SK-N-SH (cell line): ENCODE data around the gene FAM184A. TPM values are rescaled to one million over a fixed set of nuclear protein-coding genes. Genes with fewer than 3 reads are reported as not detected.

Experiments used
- CTCF ChIA-PET: fragments of 300-600, 350-600 bp; formaldehyde crosslinking; extraction: SDS; loops from one replicate; lab custom pipeline; 2021; lab: Yijun Ruan, JAX
- POLR2A ChIA-PET: fragments of 350-600 bp; sonication (Branson Sonifier 250); formaldehyde crosslinking; extraction: SDS; loops from one replicate; lab custom pipeline; 2020; ENCODE audit warnings: antibody characterized with exemption, inconsistent platforms; lab: Yijun Ruan, JAX
- DNase-seq: peaks from one replicate; pipeline ENCODE4 v3.0.0; 2012
- H2AFZ ChIP-seq: fragments of 200-600 bp; sonication (generic); 2 replicates; pipeline ENCODE4 v1.8.1; 2016; ENCODE audit warnings: antibody characterized with exemption, mild to moderate bottlenecking, low read depth
- H3F3A ChIP-seq: fragments of 200-600 bp; sonication (generic); replicated peaks from 2 replicates; pipeline ENCODE3; 2016; ENCODE audit warnings: antibody characterized with exemption, mild to moderate bottlenecking; ENCODE audit not compliant: insufficient read depth
- H3K27ac ChIP-seq, 2 experiments: fragments of 200-500 bp in 1 of 2; fragments of 200-600 bp in 1 of 2; sonication (Bioruptor generic) in 1 of 2; sonication (generic), shearing (Covaris generic) in 1 of 2; 2 replicates each; pipeline versions ENCODE4 v1.5.1 to v1.6.1; 2014 to 2016; ENCODE audit warnings: low read depth in 2 of 2, inconsistent platforms in 1 of 2, low read length in 1 of 2, mild to moderate bottlenecking in 1 of 2, mixed read lengths in 1 of 2
- H3K27me3 ChIP-seq: fragments of 200-600 bp; sonication (generic), shearing (Covaris generic); 2 replicates; pipeline ENCODE4 v1.6.1; 2016; ENCODE audit warnings: mixed run types; ENCODE audit not compliant: insufficient read depth
- H3K36me3 ChIP-seq, 2 experiments: fragments of 200-500 bp in 1 of 2; fragments of 200-600 bp in 1 of 2; sonication (Bioruptor generic) in 1 of 2; sonication (generic) in 1 of 2; replicated peaks in 1 of 2; 2 replicates each; pipeline versions ENCODE3 to v1.5.1; 2014 to 2016; ENCODE audit warnings: low read length in 1 of 2, mild to moderate bottlenecking in 1 of 2; ENCODE audit not compliant: insufficient read depth in 2 of 2, control insufficient read depth in 1 of 2
- H3K4me1 ChIP-seq, 2 experiments: fragments of 200-500 bp in 1 of 2; fragments of 200-600 bp in 1 of 2; sonication (Bioruptor generic) in 1 of 2; sonication (generic), shearing (Covaris generic) in 1 of 2; 2 replicates each; pipeline versions ENCODE4 v1.5.1 to v1.6.1; 2014 to 2016; ENCODE audit warnings: low read depth in 1 of 2, low read length in 1 of 2, mixed run types in 1 of 2; ENCODE audit not compliant: insufficient read depth in 2 of 2, control insufficient read depth in 1 of 2
- H3K4me2 ChIP-seq: fragments of 200-600 bp; sonication (generic), shearing (Covaris generic); 2 replicates; pipeline ENCODE4 v1.6.1; 2017; ENCODE audit warnings: mixed run types
- H3K4me3 ChIP-seq, 2 experiments: fragments of 200-500 bp in 1 of 2; fragments of 200-600 bp in 1 of 2; sonication (Bioruptor generic) in 1 of 2; sonication (generic), shearing (Covaris generic) in 1 of 2; 2 replicates each; pipeline versions ENCODE4 v1.5.1 to v1.8.1; 2014 to 2016; ENCODE audit warnings: low read depth in 2 of 2, inconsistent platforms in 1 of 2, low read length in 1 of 2, mild to moderate bottlenecking in 1 of 2, mixed read lengths in 1 of 2, moderate library complexity in 1 of 2
- H3K79me2 ChIP-seq: fragments of 200-600 bp; sonication (generic); 2 replicates; pipeline ENCODE4 v1.8.1; 2017; ENCODE audit warnings: mild to moderate bottlenecking; ENCODE audit not compliant: insufficient read depth
- H3K9ac ChIP-seq: fragments of 200-600 bp; sonication (generic); 2 replicates; pipeline ENCODE4 v1.6.1; 2017; ENCODE audit warnings: mixed run types
- H3K9me2 ChIP-seq: fragments of 200-600 bp; sonication (generic); 2 replicates; pipeline ENCODE4 v1.6.1; 2017; ENCODE audit warnings: mixed run types
- H3K9me3 ChIP-seq: fragments of 200-600 bp; sonication (generic); 2 replicates; pipeline ENCODE4 v1.6.1; 2017; ENCODE audit warnings: mixed run types, mild to moderate bottlenecking, moderate library complexity
- H4K20me1 ChIP-seq: fragments of 200-600 bp; sonication (generic); 2 replicates; pipeline ENCODE4 v1.6.1; 2017; ENCODE audit warnings: mild to moderate bottlenecking, mixed run types; ENCODE audit not compliant: insufficient read depth
- CTCF ChIP-seq: fragments of 200-600 bp; sonication (generic); IDR thresholded peaks from 2 replicates; pipeline ENCODE4 v1.6.1; 2017; ENCODE audit warnings: antibody characterized with exemption, mild to moderate bottlenecking, moderate library complexity
- ELF1 ChIP-seq: IDR thresholded peaks from 2 replicates; pipeline ENCODE4 v1.4.0; 2012
- FOXJ3 ChIP-seq: sonication (generic); formaldehyde crosslinking; IDR thresholded peaks from 2 replicates; pipeline ENCODE4 v1.5.1; 2020; ENCODE audit warnings: mild to moderate bottlenecking, missing genetic modification reagents
- FOXM1 ChIP-seq: IDR thresholded peaks from 2 replicates; pipeline ENCODE4 v1.4.0; 2012; ENCODE audit warnings: low read depth, mild to moderate bottlenecking
- IRF3 ChIP-seq: fragments of 150-350 bp; IDR thresholded peaks from 2 replicates; pipeline ENCODE4 v1.6.1; 2016; ENCODE audit warnings: mild to moderate bottlenecking, low read depth, low read length
- MAX ChIP-seq: IDR thresholded peaks from 2 replicates; pipeline ENCODE4 v1.4.0; 2012; ENCODE audit warnings: low read depth
- MXI1 ChIP-seq: IDR thresholded peaks from 2 replicates; pipeline ENCODE4 v1.6.1; 2012; ENCODE audit warnings: mild to moderate bottlenecking, low read depth, low read length, improper control_type of control experiment
- PBX3 ChIP-seq: IDR thresholded peaks from 2 replicates; pipeline ENCODE4; 2012
- RAD21 ChIP-seq: IDR thresholded peaks from 2 replicates; pipeline ENCODE4 v1.6.1; 2012; ENCODE audit warnings: mild to moderate bottlenecking, low read length
- SMC3 ChIP-seq: IDR thresholded peaks from 2 replicates; pipeline ENCODE4 v1.6.1; 2012; ENCODE audit warnings: low read depth, low read length, improper control_type of control experiment
- TEAD4 ChIP-seq: IDR thresholded peaks from 2 replicates; pipeline ENCODE4 v1.4.0; 2012; ENCODE audit warnings: mild to moderate bottlenecking, borderline replicate concordance; ENCODE audit not compliant: insufficient read depth
- WGBS: methylation state at CpG from one replicate; pipeline ENCODE4 v1.1.6; 2017; ENCODE audit warnings: low lambda C conversion rate; 5-methylcytosine and 5-hydroxymethylcytosine counted together
- polyA plus RNA-seq, 3 experiments: library from polyadenylated mRNA; depleted of rRNA; stranded (reverse); fragments of >200 nt; gene quantifications; 2 replicates each; pipeline ENCODE4 v1.2.3, GENCODE V29; 2012

Gene FAM184A
- polyA plus RNA-seq, 1 of the 3 experiments (the other 2 are of a cell fraction): 0.38 TPM

- no peaks in the 10 kb centered on the region for H3K36me3 ChIP-seq
- H3K27me3 ChIP-seq: no peaks in the 10 kb centered on the region
- no peak for TF ChIP-seq MAX
- TF ChIP-seq FOXM1: no peak
- TF ChIP-seq MXI1: no peak
- TF ChIP-seq RAD21: no peak
- H3K9ac ChIP-seq: no peak overlapping the region
- no peak overlapping the region for H3K27ac ChIP-seq
- ChIA-PET CTCF (no interaction called here), POLR2A (no interaction called here)
- H3K9me2 ChIP-seq: no peaks in the 10 kb centered on the region
- no peaks in the 10 kb centered on the region for H3F3A ChIP-seq
- no peak overlapping the region for H3K4me2 ChIP-seq
- no peak overlapping the region for H2AFZ ChIP-seq
- H3K4me3 ChIP-seq: no peak overlapping the region
- H3K4me1 ChIP-seq: no peaks in the 10 kb centered on the region; a peak in 1 of 4 replicates
- 47% methylated on average over 2 of the region's 2 CpGs for WGBS
- no peaks in the 10 kb centered on the region for H3K9me3 ChIP-seq
- no peak for DNase-seq
- H3K79me2 ChIP-seq: no peaks in the 10 kb centered on the region
- H4K20me1 ChIP-seq: no peaks in the 10 kb centered on the region
Measured at GRCh38 chr6:119025793-119026192, 52.7 kb downstream of the FAM184A start.

- CTCF ChIA-PET: interaction anchor here (0.6 to 1.3 kb wide), 2 partner anchors 105 to 164 kb away, joined by 3 to 6 read pairs; no protein-coding TSS in a partner anchor
- no peak overlapping the region for H2AFZ ChIP-seq
- no peak overlapping the region for H3K4me2 ChIP-seq
- H3F3A ChIP-seq: no peaks in the 10 kb centered on the region
- H3K36me3 ChIP-seq: no peaks in the 10 kb centered on the region
- no peaks in the 10 kb centered on the region; a peak in 1 of 4 replicates for H3K4me1 ChIP-seq
- TF ChIP-seq TEAD4: no peak
- TF ChIP-seq PBX3: no peak
- TF ChIP-seq CTCF: no peak
- TF ChIP-seq SMC3: no peak
- TF ChIP-seq FOXJ3 (CRISPR knock-in tag): no peak
- no peak for TF ChIP-seq IRF3
- no peak for TF ChIP-seq ELF1
- no peaks in the 10 kb centered on the region for H3K27me3 ChIP-seq
- no peaks in the 10 kb centered on the region for H3K9me3 ChIP-seq
- WGBS: 80% methylated on average over 6 of the region's 6 CpGs
- H3K9ac ChIP-seq: no peak overlapping the region
- POLR2A ChIA-PET: no interaction called here
- H3K27ac ChIP-seq: no peak overlapping the region
- no peaks in the 10 kb centered on the region for H4K20me1 ChIP-seq
- DNase-seq: no peak
- H3K79me2 ChIP-seq: no peaks in the 10 kb centered on the region
- no peaks in the 10 kb centered on the region for H3K9me2 ChIP-seq
- no peak overlapping the region for H3K4me3 ChIP-seq
Measured at GRCh38 chr6:119024111-119024510, 54.4 kb downstream of the FAM184A start.
